Pancreas (tissue), 10 donors: ENCODE data around the gene PLP1. TPM values are rescaled to one million over a fixed set of nuclear protein-coding genes. Genes with fewer than 3 reads are reported as not detected.

Source experiments
- ATAC-seq, 4 donors: fragments of 200-7000 bp; cut with Tn5 transposase; one replicate each; pipeline versions ENCODE4 v1.8.0 to v1.9.1; 2020; ENCODE audit warnings: mild to moderate bottlenecking in 4 of 4, moderate library complexity in 4 of 4
- DNase-seq, 6 donors: peaks; one replicate each; pipeline ENCODE4 v3.0.0-alpha.2; 2020
- FAIRE-seq: peaks from 2 replicates; lab custom pipeline; 2012; peaks lifted over from hg19 to GRCh38; lab: Jason Lieb, UNC
- H3K27ac ChIP-seq, 4 donors: fragments of 200-600 bp; sonication (generic); 1 replicate in 3 of 4; 2 replicates in 1 of 4; pipeline versions ENCODE4 v1.5.0 to v1.8.0; 2020
- H3K27me3 ChIP-seq, 4 donors: fragments of 200-600 bp; one replicate each; pipeline ENCODE4 v1.8.0; 2021
- H3K36me3 ChIP-seq, 3 donors: fragments of 200-600 bp; sonication (generic) in 1 of 3; one replicate each; pipeline versions ENCODE4 v1.5.0 to v1.8.0; 2020 to 2021
- H3K4me1 ChIP-seq, 3 donors: fragments of 200-600 bp; one replicate each; pipeline ENCODE4 v1.8.0; 2021
- H3K4me3 ChIP-seq, 4 donors: fragments of 200-600 bp; sonication (generic) in 2 of 4; one replicate each; pipeline versions ENCODE4 v1.5.0 to v1.8.0; 2020 to 2021
- H3K9me3 ChIP-seq, 4 donors: fragments of 200-600 bp; one replicate each; pipeline ENCODE4 v1.8.0; 2021
- CTCF ChIP-seq, 4 donors: fragments of 200-600 bp; sonication (generic) in 3 of 4; IDR thresholded peaks; one replicate each; pipeline versions ENCODE4 v1.5.0 to v1.8.0; 2021; ENCODE audit warnings: antibody characterized with exemption in 4 of 4
- WGBS, 2 donors: extraction: QIAGEN DNeasy Blood & Tissue Kit; methylation state at CpG; one replicate each; pipeline ENCODE4 v1.1.7; 2013; 5-methylcytosine and 5-hydroxymethylcytosine counted together
- intact Hi-C, 3 donors: fragments of 100-400 bp; cut with DNase I; formaldehyde crosslinking; loops; one replicate each; pipeline versions ENCODE4 v1.11.1 to v1.14.2; 2022
- polyA plus RNA-seq, 2 donors: library from polyadenylated mRNA; stranded (reverse); fragments of 200-250 nt; gene quantifications; one replicate each; pipeline ENCODE4 v1.2.3, GENCODE V29; 2013
- total RNA-seq, 6 donors: library from RNA; stranded (reverse); fragmentation: NEBNext Ultra II Directional in 4 of 6; extraction: Animal tissue kit (Norgen Biotek cat#: 25700) in 4 of 6; gene quantifications; one replicate each; pipeline versions ENCODE4 v1.2.1 to v1.2.4, GENCODE V29; 2021 to 2023
- donor health status: healthy with polysubstance abuse.
- donor health status: DM: no; HTN: no; CAD: no; lungs with moderate emphysema.
- donor health status: DM: no; HTN: no; CAD: no.
- donor health status: control.
- donor health status: control.
- donor health status: Bipolar disorder and iron deficiency.
- donor health status: DM: yes; HTN: yes; CAD: no.
- donor health status: DM: no; HTN: no; CAD: no.
- donor health status: DM: no; HTN: no; CAD: no.
- donor health status: DM: yes; HTN: yes; CAD: no.

The PLP1 gene
- total and polyA plus RNA-seq, 8 donors, result 0.30 to 2.6 (median 0.60) TPM

- Histone ChIP-seq H3K9me3 (no peaks in the 10 kb centered on the region), H3K27ac (no peak overlapping the region), H3K4me1 (no peaks in the 10 kb centered on the region), H3K36me3 (no peaks in the 10 kb centered on the region), H3K4me3 (no peak overlapping the region), H3K27me3 (no peaks in the 10 kb centered on the region)
- FAIRE-seq (no peak), ATAC-seq (no peak), DNase-seq (no peak)
- 44 to 54% methylated on average over 3 of the region's 3 CpGs for WGBS, 2 donors
- intact Hi-C loops, result no loop called here
- TF ChIP-seq CTCF (IDR thresholded peaks at IDR 0.05), result no peak
These were observed 6.6 kb downstream of the PLP1 start for GRCh38 chrX:103783196-103783595.

- H3K9me3 ChIP-seq, result no peaks in the 10 kb centered on the region
- DNase-seq, result no peak
- H3K4me3 ChIP-seq, result no peak overlapping the region
- ATAC-seq, result no peak
- no peak overlapping the region for H3K27ac ChIP-seq
- no peaks in the 10 kb centered on the region for H3K4me1 ChIP-seq
- no peak for TF ChIP-seq CTCF (IDR thresholded peaks at IDR 0.05)
- no peaks in the 10 kb centered on the region for H3K27me3 ChIP-seq
- no peak for FAIRE-seq
- intact Hi-C loops, result no loop called here
- H3K36me3 ChIP-seq, result no peaks in the 10 kb centered on the region
- 85 to 86% methylated on average over 2 of the region's 2 CpGs for WGBS, 2 donors
These were observed 7.3 kb downstream of the PLP1 start for GRCh38 chrX:103783971-103784370.

- Histone ChIP-seq H3K9me3 (no peaks in the 10 kb centered on the region), H3K27me3 (peaks cover 0 to 7% (median 0%) of the 10 kb centered on the region in 4 donors), H3K36me3 (no peaks in the 10 kb centered on the region), H3K4me1 (no peaks in the 10 kb centered on the region), H3K4me3 (no peak overlapping the region), H3K27ac (no peak overlapping the region)
- no peak for DNase-seq
- FAIRE-seq, result no peak
- intact Hi-C loops, result no loop called here
- no peak for TF ChIP-seq CTCF (IDR thresholded peaks at IDR 0.05)
- ATAC-seq, result no peak
These were observed 12.4 kb downstream of the PLP1 start for GRCh38 chrX:103789004-103789403.

GRCh38 chrX:103791228-103791627 lies 14.6 kb downstream of the PLP1 start:
- WGBS, 2 donors, result 59 to 64% methylated on average over 4 of the region's 4 CpGs
- FAIRE-seq, result no peak
- intact Hi-C loops, result no loop called here
- TF ChIP-seq CTCF (IDR thresholded peaks at IDR 0.05), result no peak
- Histone ChIP-seq H3K36me3 (no peaks in the 10 kb centered on the region), H3K27ac (no peak overlapping the region), H3K4me3 (no peak overlapping the region), H3K4me1 (no peaks in the 10 kb centered on the region), H3K27me3 (peaks cover 0 to 7% (median 3%) of the 10 kb centered on the region in 4 donors), H3K9me3 (no peaks in the 10 kb centered on the region)
- ATAC-seq, result no peak
- DNase-seq, result no peak

- Histone ChIP-seq H3K9me3 (no peaks in the 10 kb centered on the region), H3K27ac (no peak overlapping the region), H3K4me3 (no peak overlapping the region), H3K36me3 (no peaks in the 10 kb centered on the region), H3K4me1 (no peaks in the 10 kb centered on the region), H3K27me3 (peaks cover 0 to 7% (median 3%) of the 10 kb centered on the region in 4 donors)
- no peak for ATAC-seq
- intact Hi-C loops, result no loop called here
- TF ChIP-seq CTCF (IDR thresholded peaks at IDR 0.05), result no peak
- 39 to 45% methylated on average over 2 of the region's 2 CpGs for WGBS, 2 donors
- FAIRE-seq, result no peak
- no peak for DNase-seq
These were observed 15.3 kb downstream of the PLP1 start for GRCh38 chrX:103791826-103792485.
